ENCODE data around the gene MED13L.
"Not testable (repeated sequence)": the region's sequence is repeated elsewhere in the genome, so short reads cannot be mapped to it uniquely, and the experiment has no call there.

DNA sequence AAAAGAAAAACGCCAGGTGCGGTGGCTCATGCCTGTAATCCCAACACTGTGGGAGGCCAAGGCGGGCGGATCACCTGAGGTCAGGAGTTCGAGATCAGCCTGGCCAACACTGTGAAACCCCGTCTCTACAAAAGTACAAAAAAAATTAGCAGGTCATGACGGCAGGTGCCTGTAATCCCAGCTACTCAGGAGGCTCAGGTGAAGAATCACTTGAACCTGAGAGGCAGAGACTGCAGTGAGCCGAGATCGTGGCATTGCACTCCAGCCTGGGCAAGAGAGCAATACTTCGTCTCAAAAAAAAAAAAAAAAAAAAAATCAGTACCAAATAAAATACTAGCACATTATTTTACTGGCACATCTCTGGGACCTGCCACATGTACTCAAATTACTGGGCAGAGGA lies 145.5 kb downstream of the MED13L start:
- TF ChIP-seq, protein P1, sequence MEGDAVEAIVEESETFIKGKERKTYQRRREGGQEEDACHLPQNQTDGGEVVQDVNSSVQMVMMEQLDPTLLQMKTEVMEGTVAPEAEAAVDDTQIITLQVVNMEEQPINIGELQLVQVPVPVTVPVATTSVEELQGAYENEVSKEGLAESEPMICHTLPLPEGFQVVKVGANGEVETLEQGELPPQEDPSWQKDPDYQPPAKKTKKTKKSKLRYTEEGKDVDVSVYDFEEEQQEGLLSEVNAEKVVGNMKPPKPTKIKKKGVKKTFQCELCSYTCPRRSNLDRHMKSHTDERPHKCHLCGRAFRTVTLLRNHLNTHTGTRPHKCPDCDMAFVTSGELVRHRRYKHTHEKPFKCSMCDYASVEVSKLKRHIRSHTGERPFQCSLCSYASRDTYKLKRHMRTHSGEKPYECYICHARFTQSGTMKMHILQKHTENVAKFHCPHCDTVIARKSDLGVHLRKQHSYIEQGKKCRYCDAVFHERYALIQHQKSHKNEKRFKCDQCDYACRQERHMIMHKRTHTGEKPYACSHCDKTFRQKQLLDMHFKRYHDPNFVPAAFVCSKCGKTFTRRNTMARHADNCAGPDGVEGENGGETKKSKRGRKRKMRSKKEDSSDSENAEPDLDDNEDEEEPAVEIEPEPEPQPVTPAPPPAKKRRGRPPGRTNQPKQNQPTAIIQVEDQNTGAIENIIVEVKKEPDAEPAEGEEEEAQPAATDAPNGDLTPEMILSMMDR (IDR thresholded peaks at IDR 0.05): not testable (repeated sequence)
- TF ChIP-seq POLR2A (IDR thresholded peaks at IDR 0.05): not testable (repeated sequence)

Data from thyroid gland (tissue), 4 donors.